22Rv1 (cell line): ENCODE results near the gene MYO5C.

Source experiments
- H3K27ac ChIP-seq: fragments of 450-650 bp; 2 replicates; pipeline ENCODE4 v1.5.1; 2017
- CTCF ChIP-seq: fragments of 450-650 bp; IDR thresholded peaks from 2 replicates; pipeline ENCODE4 v1.5.1; 2017; ENCODE audit warnings: mild to moderate bottlenecking
- ZFX ChIP-seq: fragments of 450-650 bp; IDR thresholded peaks from 2 replicates; pipeline ENCODE4 v1.6.1; 2017; ENCODE audit warnings: antibody characterized with exemption, borderline replicate concordance

Gene MYO5C

GRCh38 chr15:52183562-52184173 is 111.9 kb downstream of the MYO5C start:
- TF ChIP-seq CTCF, result peak; percentile 67
- no peak for TF ChIP-seq ZFX
- H3K27ac ChIP-seq, result no peak overlapping the region

GRCh38 chr15:52181938-52182780 is 113.4 kb downstream of the MYO5C start:
- TF ChIP-seq CTCF, result no peak
- no peak for TF ChIP-seq ZFX
- H3K27ac ChIP-seq, result no peak overlapping the region

GRCh38 chr15:52180851-52181450 is 114.7 kb downstream of the MYO5C start:
- TF ChIP-seq ZFX, result no peak
- TF ChIP-seq CTCF, result no peak
- no peak overlapping the region for H3K27ac ChIP-seq

- H3K27ac ChIP-seq, result peak overlapping the region; percentile 73
- no peak for TF ChIP-seq CTCF
- TF ChIP-seq ZFX, result no peak
These were observed 115.3 kb downstream of the MYO5C start for GRCh38 chr15:52180196-52180835.

- peak overlapping the region; percentile 73 for H3K27ac ChIP-seq
- no peak for TF ChIP-seq ZFX
- TF ChIP-seq CTCF, result peak; percentile 20; the same call in 1 of the 2 replicates
These were observed 116.1 kb downstream of the MYO5C start for GRCh38 chr15:52179278-52180195.

- TF ChIP-seq ZFX (no peak), CTCF (no peak)
- H3K27ac ChIP-seq, result peak overlapping the region; percentile 73
These were observed 116.8 kb downstream of the MYO5C start for GRCh38 chr15:52178765-52179164.
